Neural cell (in vitro differentiated cells): ENCODE measurements around the gene LRRC61.
"Not testable (repeated sequence)": the region's sequence is repeated elsewhere in the genome, so short reads cannot be mapped to it uniquely, and the experiment has no call there.

Experiments
- CTCF ChIP-seq: fragments of 450-650 bp; IDR thresholded peaks from 2 replicates; pipeline ENCODE4 v1.5.1; 2014; ENCODE audit warnings: antibody characterized with exemption, mild to moderate bottlenecking, moderate library complexity; ENCODE audit not compliant: poor library complexity, severe bottlenecking
- EP300 ChIP-seq: fragments of 450-650 bp; conservative IDR thresholded peaks from 2 replicates; pipeline ENCODE4 v1.6.1; 2014; ENCODE audit warnings: antibody characterized with exemption, mild to moderate bottlenecking, moderate library complexity; ENCODE audit not compliant: poor library complexity, severe bottlenecking
- EZH2 ChIP-seq: fragments of 200-600, 300-800 bp; shearing (Covaris generic), sonication (generic); IDR thresholded peaks from 2 replicates; pipeline ENCODE4 v1.6.1; 2014; ENCODE audit warnings: antibody characterized with exemption, low read length, borderline replicate concordance, mild to moderate bottlenecking; ENCODE audit not compliant: insufficient read depth, poor library complexity, severe bottlenecking
- TAF1 ChIP-seq: IDR thresholded peaks from 2 replicates; pipeline ENCODE4 v1.6.1; 2012; ENCODE audit warnings: low read depth

DNA sequence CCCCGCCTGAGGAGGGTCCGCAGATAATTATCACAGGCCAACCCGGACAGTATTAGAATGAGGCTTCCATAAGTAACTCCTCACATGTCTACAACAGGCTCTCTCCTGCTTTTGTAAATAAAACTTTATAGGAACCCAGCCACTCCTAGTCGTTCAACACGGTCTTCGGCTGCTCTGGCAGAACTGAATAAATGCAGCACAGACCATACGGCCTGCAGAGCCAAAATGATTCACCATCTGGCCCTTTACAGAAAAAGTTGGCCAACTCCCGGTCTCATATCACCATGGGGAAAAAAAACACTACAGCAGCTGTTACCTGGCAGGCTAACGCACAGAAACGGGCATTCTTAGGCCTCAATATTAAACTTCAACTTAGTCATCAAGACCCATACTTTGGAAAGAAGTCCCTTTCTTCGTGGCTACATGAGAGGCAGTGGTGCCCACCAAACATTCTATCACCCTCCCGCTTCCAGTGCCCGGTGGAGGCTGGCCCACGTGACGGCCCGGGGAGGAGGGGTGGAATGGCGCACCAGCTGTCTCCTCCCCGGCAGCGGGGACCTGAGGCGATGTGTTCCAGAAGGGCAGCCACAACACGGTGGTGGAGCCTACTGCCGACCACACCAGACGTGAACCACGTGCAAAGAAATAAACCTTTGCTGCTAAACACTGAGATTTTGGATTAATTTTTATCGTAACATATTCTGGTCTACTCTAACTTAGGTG is 41.3 kb upstream of the LRRC61 start:
- TF ChIP-seq CTCF, EP300, TAF1, EZH2: not testable (repeated sequence)
